Stimulated activated CD4-positive, alpha-beta T cell treated with anti-CD3 and anti-CD28 coated beads, TNF-alpha, amount 100 ng/mL, for 4 hours (primary cell): ENCODE results near the gene ADK.
"Not testable (repeated sequence)": the region's sequence is repeated elsewhere in the genome, so short reads cannot be mapped to it uniquely, and the experiment has no call there.

Source experiments
- DNase-seq, 3 experiments: peaks; one replicate each; pipeline ENCODE4 v3.0.0-alpha.2; 2020; ENCODE audit warnings: low read depth in 3 of 3

Gene ADK

GRCh38 chr10:74353021-74353420 is 202.0 kb downstream of the ADK start:
- DNase-seq, result not testable (repeated sequence)

DNA sequence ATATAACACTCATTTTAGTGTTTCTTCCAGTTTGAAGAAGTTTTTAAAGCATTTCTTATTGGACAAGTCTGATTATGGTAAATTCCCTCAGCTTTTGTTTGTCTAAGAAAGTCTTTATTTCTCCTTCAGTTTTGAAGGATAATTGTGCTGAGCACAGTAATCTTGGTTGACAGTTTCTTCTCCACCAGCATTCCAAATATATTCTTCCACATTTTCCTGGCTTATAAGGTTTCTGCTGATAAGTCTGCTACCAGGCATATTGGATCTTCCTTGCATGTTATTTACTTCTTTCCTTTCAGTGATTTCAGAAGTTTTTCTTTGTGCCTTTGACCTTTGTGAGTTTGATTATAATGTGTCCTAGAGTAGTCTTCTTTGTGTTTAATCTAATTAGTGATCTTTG is 210.7 kb downstream of the ADK start:
- no peak for DNase-seq

GRCh38 chr10:74363727-74364126 is 212.7 kb downstream of the ADK start:
- no peak for DNase-seq

DNA sequence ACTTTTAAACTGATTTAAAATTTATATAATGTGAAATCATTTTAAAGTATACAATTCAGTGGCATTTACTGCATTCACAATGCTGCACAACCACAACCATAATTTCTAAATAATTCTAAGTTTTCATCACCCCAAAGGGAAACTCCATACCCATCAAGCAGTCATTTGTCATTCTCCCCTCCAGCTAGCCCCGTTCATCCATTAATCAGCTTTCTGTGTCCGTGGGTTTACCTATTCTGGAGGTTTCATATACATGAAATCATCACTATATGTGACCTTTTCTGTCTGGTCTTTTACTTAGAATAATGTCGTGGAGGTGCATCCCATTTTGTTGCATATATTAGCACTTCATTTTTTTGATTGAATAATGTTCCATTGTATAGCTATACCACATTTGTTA is 214.1 kb downstream of the ADK start:
- no peak for DNase-seq

DNA sequence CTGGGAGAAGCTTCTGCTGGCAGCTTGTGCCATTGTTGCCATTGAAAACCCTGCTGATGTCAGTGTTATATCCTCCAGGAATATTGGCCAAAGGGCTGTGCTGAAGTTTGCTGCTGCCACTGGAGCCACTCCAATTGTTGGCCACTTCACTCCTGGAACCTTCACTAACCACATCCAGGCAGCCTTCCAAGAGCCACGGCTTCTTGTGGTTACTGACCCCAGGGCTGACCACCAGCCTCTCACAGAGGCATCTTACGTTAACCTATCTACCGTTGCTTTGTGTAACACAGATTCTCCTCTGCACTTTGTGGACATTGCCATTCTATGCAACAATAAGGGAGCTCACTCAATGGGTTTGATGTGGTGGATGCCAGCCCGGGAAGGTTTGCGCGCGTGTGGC is 220.7 kb downstream of the ADK start:
- DNase-seq, result no peak

DNA sequence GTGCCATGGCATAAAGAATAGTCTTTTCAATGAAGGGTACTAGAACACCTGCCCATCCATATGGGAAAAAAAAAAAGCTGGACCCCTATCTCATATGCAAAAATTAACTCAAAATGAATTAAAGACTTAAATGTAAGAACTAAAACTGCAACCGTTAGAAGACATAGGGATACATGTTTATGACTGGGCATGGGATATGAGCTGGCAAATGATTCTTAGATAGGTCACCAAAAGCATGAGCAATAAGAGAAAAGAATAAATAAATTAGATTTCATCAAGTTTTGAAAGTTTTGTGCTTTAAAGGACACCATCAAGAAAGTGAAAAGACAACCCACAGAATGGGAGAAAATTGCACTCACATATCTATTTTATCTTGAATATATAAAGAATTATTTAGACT is 222.0 kb downstream of the ADK start:
- DNase-seq, result no peak

GRCh38 chr10:74377476-74377875 is 226.5 kb downstream of the ADK start:
- DNase-seq, result no peak

- no peak for DNase-seq
Measured at GRCh38 chr10:74379474-74379873, 228.5 kb downstream of the ADK start.

GRCh38 chr10:74380795-74381194 is 229.8 kb downstream of the ADK start:
- DNase-seq, result no peak

DNA sequence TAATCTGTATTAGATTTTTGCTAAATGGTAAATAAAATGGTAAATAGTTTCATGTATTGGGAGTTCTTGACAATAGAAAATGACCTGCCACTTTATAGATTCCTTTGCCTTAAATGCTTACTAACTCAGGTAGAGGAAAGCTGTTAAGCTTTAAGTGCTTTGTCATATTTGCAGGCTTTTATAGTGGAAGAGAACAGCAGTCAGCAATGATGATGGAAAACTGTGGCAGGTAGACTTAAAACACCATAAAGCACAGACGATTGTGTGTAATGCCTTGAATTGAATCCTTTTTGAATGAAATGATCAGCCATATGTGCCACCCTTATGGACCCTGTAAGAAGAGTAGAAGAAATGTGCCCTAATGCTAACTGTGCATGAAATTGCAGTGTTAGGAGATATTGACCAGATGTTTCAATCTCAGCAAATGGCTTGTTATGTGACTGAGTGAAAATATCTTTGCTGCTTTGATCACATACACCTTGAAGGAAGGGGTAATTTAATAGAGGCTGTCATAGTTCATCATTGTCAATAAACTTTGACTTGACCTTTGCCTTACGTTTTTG is 230.4 kb downstream of the ADK start:
- no peak for DNase-seq

DNA sequence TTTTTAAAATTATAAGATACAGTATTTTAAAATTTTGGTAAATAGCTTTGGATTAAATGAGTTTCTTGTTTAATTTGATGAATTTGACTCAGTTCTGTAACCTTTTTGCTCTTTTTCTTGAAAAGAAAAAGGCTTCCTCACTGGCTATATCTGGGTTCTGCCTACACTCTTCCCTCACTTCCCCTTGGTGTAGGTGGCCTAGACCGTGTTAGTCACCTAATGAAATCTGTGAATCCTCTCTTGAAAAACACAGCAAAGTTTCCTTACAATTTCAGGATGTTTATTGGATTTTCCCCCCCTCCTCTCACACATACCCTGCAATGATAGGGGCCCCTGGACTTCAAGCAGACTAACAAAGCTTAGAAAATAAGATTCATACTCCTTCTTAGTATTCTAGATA is 231.6 kb downstream of the ADK start:
- no peak for DNase-seq

DNA sequence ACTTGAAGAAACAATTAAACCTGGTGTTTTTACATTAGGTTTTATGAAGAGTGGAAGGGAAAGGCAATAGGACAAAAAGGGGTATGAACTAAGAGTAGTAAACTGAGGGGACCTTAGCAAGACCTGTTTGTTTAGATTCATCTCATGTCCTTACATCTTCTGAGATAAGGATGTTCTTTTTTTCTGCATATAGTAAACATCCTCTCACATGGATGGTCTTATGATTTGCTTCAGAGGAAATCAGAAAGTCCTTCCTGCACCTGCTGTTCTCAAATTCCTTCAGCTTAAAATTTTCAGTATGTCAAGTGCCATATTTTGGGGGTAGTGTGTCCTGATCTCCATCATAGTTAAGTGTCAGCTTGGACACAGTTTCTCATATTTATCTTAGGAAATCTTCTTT is 232.6 kb downstream of the ADK start:
- no peak for DNase-seq

DNA sequence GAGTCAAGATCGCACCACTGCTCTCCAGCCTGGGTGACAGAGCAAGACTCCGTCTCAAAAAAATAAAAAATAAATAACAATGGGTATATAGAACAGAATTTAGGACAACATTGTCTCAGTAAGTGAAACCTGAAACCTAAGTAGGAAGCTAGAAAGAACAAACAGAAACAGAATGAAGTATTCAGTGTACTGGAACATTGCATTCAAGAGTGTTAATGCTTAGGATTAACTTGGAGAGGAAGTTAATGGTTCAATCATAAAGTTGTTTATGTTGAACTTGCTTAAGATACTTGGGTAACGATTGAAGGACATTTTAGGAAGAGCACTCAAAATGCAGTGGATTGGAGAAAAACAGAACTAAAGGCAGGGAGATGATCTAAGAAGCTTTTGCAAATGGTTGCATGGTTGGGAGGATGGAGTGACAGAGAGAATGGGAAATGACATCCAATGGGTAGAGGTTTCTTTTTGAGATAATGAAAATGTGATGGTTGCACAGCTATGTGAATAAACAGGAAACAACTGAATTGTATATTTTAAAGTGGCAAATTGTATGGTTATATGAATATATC is 233.7 kb downstream of the ADK start:
- no peak for DNase-seq

GRCh38 chr10:74388801-74389200 is 237.8 kb downstream of the ADK start:
- no peak for DNase-seq

- DNase-seq, result no peak
Measured at GRCh38 chr10:74391786-74392185, 240.8 kb downstream of the ADK start.

- DNase-seq, result no peak
Measured at GRCh38 chr10:74394416-74394969, 243.5 kb downstream of the ADK start.

GRCh38 chr10:74400186-74400585 is 249.2 kb downstream of the ADK start:
- DNase-seq, result no peak

DNA sequence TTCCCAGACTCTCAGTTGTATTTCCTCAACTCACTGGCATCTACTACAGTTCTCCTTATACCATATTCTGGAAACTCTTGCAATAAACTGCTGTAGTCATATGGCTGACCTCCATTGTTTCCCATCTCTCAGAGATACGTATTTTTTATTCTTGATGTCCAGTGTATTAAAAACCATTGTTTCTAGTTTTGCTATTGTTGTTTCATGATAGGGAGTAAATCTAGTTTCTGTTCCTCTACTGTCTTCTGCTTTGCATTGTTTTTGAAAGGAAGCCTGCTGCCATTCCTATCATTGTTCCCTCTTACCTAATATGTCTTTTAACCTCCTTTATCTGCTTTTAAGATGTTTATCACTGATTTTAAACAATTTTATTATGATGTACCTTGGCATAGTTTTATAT is 255.0 kb downstream of the ADK start:
- DNase-seq, result no peak

- no peak for DNase-seq
Measured at GRCh38 chr10:74415146-74415839, 264.3 kb downstream of the ADK start.

DNA sequence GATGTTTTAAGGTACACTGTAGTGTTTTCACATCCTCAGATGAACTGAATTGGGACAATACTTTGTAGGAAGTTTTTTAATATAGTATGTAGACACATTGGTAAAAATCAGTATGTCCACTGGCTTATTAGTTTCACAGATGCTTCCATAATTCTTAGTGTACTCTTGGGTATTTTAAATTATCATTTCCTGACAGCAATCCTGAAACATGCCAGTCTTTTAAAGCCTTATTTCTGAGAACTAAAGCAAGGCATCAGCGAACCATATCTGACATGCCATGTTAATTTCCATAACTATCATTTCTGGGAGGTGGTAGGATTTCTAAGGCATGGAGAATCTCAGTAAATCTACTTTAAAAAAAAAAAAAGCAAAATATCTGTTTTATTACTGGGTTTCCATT is 266.4 kb downstream of the ADK start:
- DNase-seq, result no peak

- no peak for DNase-seq
Measured at GRCh38 chr10:74418285-74418872, 267.4 kb downstream of the ADK start.

DNA sequence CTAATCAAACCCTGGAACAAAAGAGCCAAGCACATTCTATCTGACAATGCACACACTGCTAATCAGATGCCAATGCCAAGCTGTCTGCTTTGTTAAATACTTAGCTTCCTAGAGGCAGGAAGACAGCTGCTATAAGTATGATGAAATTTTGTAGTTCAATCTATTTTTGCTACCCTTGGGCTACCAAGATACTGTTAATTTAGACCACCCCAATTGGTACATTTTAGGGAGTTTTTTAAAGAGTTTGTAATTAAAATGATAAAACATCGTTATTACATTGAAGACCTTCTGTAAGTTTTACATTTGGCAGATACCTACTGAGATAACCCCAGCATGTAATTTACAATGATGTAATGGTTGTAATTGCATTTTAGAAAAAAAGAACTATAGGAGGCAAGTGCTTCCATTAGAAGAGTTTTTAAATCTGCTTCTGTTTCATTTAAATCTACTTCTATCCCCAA is 268.5 kb downstream of the ADK start:
- no peak for DNase-seq

DNA sequence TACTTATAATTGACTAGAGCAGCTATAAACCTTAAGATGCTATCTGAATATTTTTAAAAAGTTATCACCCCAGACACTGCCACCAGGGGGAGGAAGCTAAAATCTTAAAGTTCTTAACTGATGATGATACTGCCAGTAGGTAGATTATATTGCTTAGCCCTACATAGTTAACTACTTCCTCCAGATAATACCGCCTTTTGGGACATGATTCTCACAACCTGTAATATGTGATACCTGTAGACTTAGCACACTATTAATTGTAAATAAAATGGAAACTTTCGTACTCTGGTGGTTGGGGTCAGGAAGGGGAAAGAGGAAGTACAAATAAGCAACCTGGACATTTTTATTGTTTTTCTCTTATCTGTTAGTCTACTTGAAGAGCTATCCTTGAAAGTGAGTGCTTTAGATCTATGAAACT is 268.9 kb downstream of the ADK start:
- DNase-seq, result peak in 1 of 3 experiments; percentile 12
